Peyer's patch (tissue), 4 donors: ENCODE data around the gene TGFA.

Experiments used
- POLR2A ChIP-seq, 2 donors: fragments of 450-650 bp; IDR thresholded peaks; one replicate each; pipeline ENCODE4 v1.5.1; 2017; ENCODE audit warnings: antibody characterized with exemption in 2 of 2, mild to moderate bottlenecking in 2 of 2, moderate library complexity in 2 of 2
- TF ChIP-seq, protein P1 (sequence below), 6 experiments: fragments of 450-650 bp in 4 of 6; fragments of 200-600 bp in 2 of 6; sonication (generic) in 1 of 6; IDR thresholded peaks; one replicate each; pipeline ENCODE4 v1.5.1; 2017 to 2019; ENCODE audit warnings: antibody characterized with exemption in 6 of 6, mild to moderate bottlenecking in 3 of 6, moderate library complexity in 1 of 6

DNA sequence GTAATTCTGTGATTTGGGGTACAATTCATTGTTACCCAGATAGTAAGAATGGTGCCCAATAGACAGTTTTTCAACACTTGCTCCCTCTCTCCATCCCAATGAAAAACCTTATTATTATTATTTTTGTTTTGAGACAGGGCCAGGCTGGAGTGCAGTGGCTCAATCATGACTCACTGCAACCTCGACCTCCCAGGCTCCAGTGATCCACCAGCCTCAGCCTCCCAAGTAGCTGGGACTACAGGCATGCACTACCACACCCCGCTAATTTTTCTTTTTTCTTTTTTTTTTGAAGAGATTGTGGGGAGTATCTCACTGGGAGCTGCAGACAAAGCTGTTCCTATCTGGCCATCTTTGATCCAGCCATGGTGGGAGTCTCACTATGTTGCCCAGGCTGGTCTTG, 7.2 kb downstream of the TGFA start:
- no peak for TF ChIP-seq POLR2A (IDR thresholded peaks at IDR 0.05)
- TF ChIP-seq, protein P1, sequence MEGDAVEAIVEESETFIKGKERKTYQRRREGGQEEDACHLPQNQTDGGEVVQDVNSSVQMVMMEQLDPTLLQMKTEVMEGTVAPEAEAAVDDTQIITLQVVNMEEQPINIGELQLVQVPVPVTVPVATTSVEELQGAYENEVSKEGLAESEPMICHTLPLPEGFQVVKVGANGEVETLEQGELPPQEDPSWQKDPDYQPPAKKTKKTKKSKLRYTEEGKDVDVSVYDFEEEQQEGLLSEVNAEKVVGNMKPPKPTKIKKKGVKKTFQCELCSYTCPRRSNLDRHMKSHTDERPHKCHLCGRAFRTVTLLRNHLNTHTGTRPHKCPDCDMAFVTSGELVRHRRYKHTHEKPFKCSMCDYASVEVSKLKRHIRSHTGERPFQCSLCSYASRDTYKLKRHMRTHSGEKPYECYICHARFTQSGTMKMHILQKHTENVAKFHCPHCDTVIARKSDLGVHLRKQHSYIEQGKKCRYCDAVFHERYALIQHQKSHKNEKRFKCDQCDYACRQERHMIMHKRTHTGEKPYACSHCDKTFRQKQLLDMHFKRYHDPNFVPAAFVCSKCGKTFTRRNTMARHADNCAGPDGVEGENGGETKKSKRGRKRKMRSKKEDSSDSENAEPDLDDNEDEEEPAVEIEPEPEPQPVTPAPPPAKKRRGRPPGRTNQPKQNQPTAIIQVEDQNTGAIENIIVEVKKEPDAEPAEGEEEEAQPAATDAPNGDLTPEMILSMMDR (IDR thresholded peaks at IDR 0.05): no peak
